IMR-90 (cell line): ENCODE results near the gene OR2C1. TPM values are rescaled to one million over a fixed set of nuclear protein-coding genes. Genes with fewer than 3 reads are reported as not detected.
A peak's percentile ranks its signal among the peaks of the same experiment; 100 is the strongest.

ENCODE experiments used
- ATAC-seq: fragments of 200-7000 bp; cut with Tn5 transposase; 2 replicates; pipeline ENCODE4 v1.9.1; 2020; ENCODE audit warnings: low read depth, mild to moderate bottlenecking, moderate library complexity
- BruUV-seq: library from RNA; stranded (reverse); fragments of 400-500 nt; replicated peaks from 2 replicates; lab custom pipeline; 2021; lab: Mats Ljungman, UMichigan
- CTCF ChIA-PET: fragments of 300-600 bp; formaldehyde crosslinking; extraction: SDS; loops from one replicate; lab custom pipeline; 2021; ENCODE audit warnings: antibody characterized with exemption; lab: Yijun Ruan, JAX
- POLR2A ChIA-PET: fragments of 300-600 bp; sonication (Branson Sonifier 250); formaldehyde crosslinking; loops from one replicate; lab custom pipeline; 2022; ENCODE audit warnings: antibody characterized with exemption; ENCODE audit not compliant: unreplicated experiment; lab: Charles Lee
- DNase-seq: peaks from one replicate; pipeline ENCODE4 v3.0.0; 2013
- H2AFZ ChIP-seq: replicated peaks from 2 replicates; pipeline ENCODE3; 2013; ENCODE audit warnings: low read length, mild to moderate bottlenecking; ENCODE audit not compliant: poor library complexity
- H2AK5ac ChIP-seq: 2 replicates; pipeline ENCODE4 v1.6.1; 2013; ENCODE audit warnings: low read depth, low read length, inconsistent platforms
- H2AK9ac ChIP-seq: replicated peaks from 2 replicates; pipeline ENCODE3; 2013; ENCODE audit warnings: mild to moderate bottlenecking, low read depth, low read length, moderate library complexity; ENCODE audit not compliant: poor library complexity
- H2BK120ac ChIP-seq: 2 replicates; pipeline ENCODE4 v1.6.1; 2013; ENCODE audit warnings: low read depth, low read length, inconsistent platforms
- H2BK15ac ChIP-seq: 3 replicates; pipeline ENCODE4 v1.6.1; 2013; ENCODE audit warnings: low read depth, low read length, inconsistent platforms
- H2BK20ac ChIP-seq: 2 replicates; pipeline ENCODE4 v1.6.1; 2013; ENCODE audit warnings: low read depth, mild to moderate bottlenecking, inconsistent platforms, low read length, moderate library complexity
- H2BK5ac ChIP-seq: 2 replicates; pipeline ENCODE4 v1.6.1; 2013; ENCODE audit warnings: mild to moderate bottlenecking, low read depth, low read length, inconsistent platforms; ENCODE audit not compliant: poor library complexity, severe bottlenecking
- H3K14ac ChIP-seq: replicated peaks from 2 replicates; pipeline ENCODE4 v1.6.1; 2013; ENCODE audit warnings: low read depth, low read length, inconsistent platforms
- H3K18ac ChIP-seq: 2 replicates; pipeline ENCODE4 v1.6.1; 2013; ENCODE audit warnings: low read depth, low read length, control low read depth
- H3K23ac ChIP-seq: 2 replicates; pipeline ENCODE4 v1.6.1; 2013; ENCODE audit warnings: low read depth, low read length, inconsistent platforms
- H3K27ac ChIP-seq: 2 replicates; pipeline ENCODE4 v1.5.1; 2013; ENCODE audit warnings: mild to moderate bottlenecking, control low read depth, low read length; ENCODE audit not compliant: insufficient read depth
- H3K27me3 ChIP-seq: 2 replicates; pipeline ENCODE4 v1.6.1; 2013; ENCODE audit warnings: low read length; ENCODE audit not compliant: control insufficient read depth, insufficient read depth
- H3K36me3 ChIP-seq: 2 replicates; pipeline ENCODE4 v1.6.1; 2013; ENCODE audit warnings: low read length, mixed read lengths; ENCODE audit not compliant: control insufficient read depth, insufficient read depth
- H3K4ac ChIP-seq: 2 replicates; pipeline ENCODE4 v1.6.1; 2013; ENCODE audit warnings: low read depth, low read length, inconsistent platforms
- H3K4me1 ChIP-seq: 2 replicates; pipeline ENCODE4 v1.6.1; 2013; ENCODE audit warnings: low read length, mixed read lengths; ENCODE audit not compliant: control insufficient read depth, insufficient read depth
- H3K4me2 ChIP-seq: 2 replicates; pipeline ENCODE4 v1.6.1; 2013; ENCODE audit warnings: low read depth, mild to moderate bottlenecking, control low read depth, low read length, moderate library complexity
- H3K4me3 ChIP-seq: 2 replicates; pipeline ENCODE4 v1.5.1; 2013; ENCODE audit warnings: low read depth, mild to moderate bottlenecking, control low read depth, low read length, moderate library complexity; ENCODE audit not compliant: insufficient read depth
- H3K56ac ChIP-seq: 2 replicates; pipeline ENCODE4 v1.6.1; 2013; ENCODE audit warnings: low read length, inconsistent platforms; ENCODE audit not compliant: insufficient read depth; ENCODE audit errors: extremely low read depth
- H3K79me1 ChIP-seq, 2 experiments: 2 replicates each; pipeline ENCODE4 v1.6.1; 2013; ENCODE audit warnings: low read length in 2 of 2, inconsistent platforms in 1 of 2, low read depth in 1 of 2
- H3K9ac ChIP-seq: 2 replicates; pipeline ENCODE4 v1.6.1; 2013; ENCODE audit warnings: low read depth, low read length, control low read depth
- H3K9me1 ChIP-seq: 2 replicates; pipeline ENCODE4 v1.6.1; 2013; ENCODE audit warnings: low read length, inconsistent platforms; ENCODE audit not compliant: insufficient read depth
- H3K9me3 ChIP-seq: 2 replicates; pipeline ENCODE4 v1.6.1; 2013; ENCODE audit warnings: low read length; ENCODE audit not compliant: control insufficient read depth, insufficient read depth
- H4K20me1 ChIP-seq: 2 replicates; pipeline ENCODE4 v1.6.1; 2013; ENCODE audit warnings: low read length, inconsistent platforms; ENCODE audit not compliant: insufficient read depth
- H4K5ac ChIP-seq: 2 replicates; pipeline ENCODE4 v1.6.1; 2013; ENCODE audit warnings: mild to moderate bottlenecking, low read depth, low read length, control low read depth
- H4K8ac ChIP-seq, 2 experiments: 2 replicates each; pipeline ENCODE4 v1.6.1; 2013; ENCODE audit warnings: low read depth in 2 of 2, low read length in 2 of 2, control low read depth in 1 of 2, inconsistent platforms in 1 of 2
- H4K91ac ChIP-seq: 2 replicates; pipeline ENCODE4 v1.6.1; 2013; ENCODE audit warnings: low read depth, low read length, inconsistent platforms; ENCODE audit not compliant: insufficient read depth
- CHD1 ChIP-seq: IDR thresholded peaks from 2 replicates; pipeline ENCODE4 v1.6.1; 2012; ENCODE audit warnings: low read depth, low read length, improper control_type of control experiment
- MAFK ChIP-seq: IDR thresholded peaks from 2 replicates; pipeline ENCODE4 v1.6.1; 2012; ENCODE audit warnings: low read depth, low read length, improper control_type of control experiment
- NFE2L2 ChIP-seq: fragments of 150-350 bp; IDR thresholded peaks from 2 replicates; pipeline ENCODE4 v1.6.1; 2016; ENCODE audit warnings: low read depth, mild to moderate bottlenecking, low read length
- RAD21 ChIP-seq: IDR thresholded peaks from 2 replicates; pipeline ENCODE4 v1.6.1; 2012; ENCODE audit warnings: low read length, improper control_type of control experiment
- RCOR1 ChIP-seq: IDR thresholded peaks from 2 replicates; pipeline ENCODE4 v1.6.1; 2012; ENCODE audit warnings: mild to moderate bottlenecking, low read length, improper control_type of control experiment; ENCODE audit not compliant: insufficient replicate concordance
- WGBS, 2 experiments: methylation state at CpG; one replicate each; pipeline versions ENCODE4 v1.1.5 to v1.1.7; 2013; ENCODE audit warnings: missing lambda C conversion rate in 2 of 2; ENCODE audit not compliant: insufficient read length in 1 of 2; ENCODE audit errors: extremely low coverage in 2 of 2; 5-methylcytosine and 5-hydroxymethylcytosine counted together
- dilution Hi-C: fragments of 300-500 bp; cut with HindIII; formaldehyde crosslinking; loops from one replicate; pipeline ENCODE4 v1.14.3; 2018; ENCODE audit warnings: low sequenced_read_pairs; ENCODE audit not compliant: unreplicated experiment
- in situ Hi-C: fragments of 300-500 bp; cut with MboI; formaldehyde crosslinking; loops from 3 replicates; pipeline ENCODE4 v1.14.3; 2019; ENCODE audit warnings: low sequenced_read_pairs, inconsistent platforms, mixed read lengths
- intact Hi-C: fragments of 100-400 bp; cut with micrococcal nuclease; formaldehyde crosslinking; loops from 2 replicates; pipeline ENCODE4 v1.10.0; 2022
- polyA plus RNA-seq, 3 experiments: library from polyadenylated mRNA; depleted of rRNA; stranded (reverse); fragments of >200 nt; gene quantifications; 2 replicates each; pipeline ENCODE4 v1.2.3, GENCODE V29; 2012; ENCODE audit warnings: low replicate concordance in 1 of 3
- total RNA-seq: library from RNA; depleted of rRNA; stranded (reverse); fragments of >200 nt; gene quantifications from 2 replicates; pipeline ENCODE4 v1.2.3, GENCODE V29; 2012

OR2C1 gene
- total and polyA plus RNA-seq, 2 of the 4 experiments (the other 2 are of a cell fraction): under 0.01 to 0.05 TPM

DNA sequence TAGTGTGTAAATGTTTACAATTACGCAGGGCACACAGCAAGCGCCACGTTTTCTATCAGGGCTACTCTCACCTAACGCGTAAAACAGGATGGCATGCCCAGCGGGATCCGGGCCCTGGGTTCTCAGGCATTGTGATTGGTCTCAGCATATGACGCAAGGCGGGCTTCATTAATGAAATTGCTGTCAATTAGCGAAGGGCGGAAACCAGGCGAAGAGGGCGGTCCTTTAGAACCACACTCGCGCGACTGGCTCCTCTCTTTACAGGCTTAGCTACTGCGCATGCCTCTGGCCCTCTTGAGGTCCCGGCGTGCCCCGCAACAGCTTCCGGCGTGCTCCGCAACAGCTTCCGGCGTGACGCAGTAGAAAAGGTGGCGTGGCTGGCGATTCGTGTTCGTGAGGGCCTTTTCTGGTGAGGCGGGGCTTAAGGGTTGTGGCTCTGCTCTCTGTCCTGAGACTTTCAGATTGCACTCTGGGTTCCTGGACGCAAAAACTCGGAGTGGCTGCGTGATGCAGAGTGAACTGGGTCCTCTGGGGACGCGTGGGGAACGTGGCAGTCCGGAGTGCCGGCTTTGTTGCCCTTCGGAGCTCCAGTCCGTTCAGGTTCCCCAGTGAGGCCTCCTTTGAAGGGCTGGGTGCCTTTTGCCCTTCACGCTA lies 9.2 kb downstream of the OR2C1 start (continued):
- peak; percentile 65; the same call in 1 of the 2 replicates for TF ChIP-seq NFE2L2

GRCh38 chr16:3369073-3369472 lies 13.4 kb downstream of the OR2C1 start:
- no peak overlapping the region for H3K4me2 ChIP-seq
- no peak overlapping the region for H4K5ac ChIP-seq
- H2BK15ac ChIP-seq: no peak overlapping the region
- 78% methylated on average over 5 of the region's 11 CpGs; no CpG with 5 or more reads in 1 of the 2 experiments for WGBS, 2 experiments
- in situ Hi-C loops (no loop called here), dilution Hi-C loops (no loop called here), intact Hi-C loops (no loop called here)
- TF ChIP-seq CHD1: no peak
- peak; percentile 48 for TF ChIP-seq MAFK
- TF ChIP-seq RCOR1: no peak
- no peak for TF ChIP-seq RAD21
- BruUV-seq: no TSS peak
- ATAC-seq: no peak
- no peak overlapping the region for H2BK5ac ChIP-seq
- no peaks in the 10 kb centered on the region for H4K20me1 ChIP-seq
- H3K27ac ChIP-seq: no peak overlapping the region
- H2AK9ac ChIP-seq: no peak overlapping the region
- no peaks in the 10 kb centered on the region for H3K27me3 ChIP-seq
- no peak overlapping the region for H2BK120ac ChIP-seq
- peaks cover 3 to 11% of the 10 kb centered on the region in 2 experiments; a peak in 3 of 4 replicates for H3K79me1 ChIP-seq
- ChIA-PET POLR2A (no interaction called here), CTCF (no interaction called here)
- H4K91ac ChIP-seq: no peak overlapping the region
- H3K4me1 ChIP-seq: no peaks in the 10 kb centered on the region
- no peaks in the 10 kb centered on the region for H3K36me3 ChIP-seq
- H2AFZ ChIP-seq: no peak overlapping the region
- H2BK20ac ChIP-seq: no peak overlapping the region
- H3K18ac ChIP-seq: no peak overlapping the region
- H3K4me3 ChIP-seq: no peak overlapping the region
- H3K4ac ChIP-seq: no peak overlapping the region
- no peaks in the 10 kb centered on the region for H3K9me1 ChIP-seq
- no peak overlapping the region for H4K8ac ChIP-seq
- peaks cover 15% of the 10 kb centered on the region for H3K9me3 ChIP-seq
- no peak overlapping the region for H3K9ac ChIP-seq
- no peak overlapping the region for H3K14ac ChIP-seq
- DNase-seq: no peak
- H2AK5ac ChIP-seq: no peak overlapping the region
- no peak overlapping the region for H3K23ac ChIP-seq
- no peak overlapping the region for H3K56ac ChIP-seq
